ENCODE results near the gene RIMBP3B. TPM values are rescaled to one million over a fixed set of nuclear protein-coding genes. Genes with fewer than 3 reads are reported as not detected.
A peak's percentile ranks its signal among the peaks of the same experiment; 100 is the strongest.
"Not testable (repeated sequence)": the region's sequence is repeated elsewhere in the genome, so short reads cannot be mapped to it uniquely, and the experiment has no call there.

RIMBP3B gene
- total RNA-seq, 1 experiment from 2014 or later, result not detected

GRCh38 chr22:21394613-21395012 is 11.1 kb downstream of the RIMBP3B start:
- intact Hi-C loops (cut with micrococcal nuclease; ENCODE audit: unreplicated experiment); H3K9me3 ChIP-seq (ENCODE audit: insufficient read depth, low read depth); H3F3A ChIP-seq (ENCODE audit: insufficient read depth, low read depth); H3K27ac ChIP-seq; H3K4me1 ChIP-seq (replicated peaks; ENCODE audit: insufficient read depth); CTCF ChIA-PET; DNase-seq; H3K27me3 ChIP-seq (ENCODE audit: insufficient read depth, low read depth); H2AFZ ChIP-seq; POLR2A ChIA-PET (ENCODE audit: unreplicated experiment); H3K79me2 ChIP-seq (ENCODE audit: low read depth); BruUV-seq (replicated peaks); H3K4me3 ChIP-seq; H3K4me2 ChIP-seq; H4K20me1 ChIP-seq (ENCODE audit: insufficient read depth); H3K9me2 ChIP-seq (ENCODE audit: insufficient read depth); H3K36me3 ChIP-seq (ENCODE audit: low read depth): not testable (repeated sequence)

GRCh38 chr22:21401197-21401969 is 17.8 kb downstream of the RIMBP3B start:
- BruUV-seq (replicated peaks); DNase-seq; CTCF ChIA-PET: not testable (repeated sequence)

GRCh38 chr22:21402763-21403314 is 19.3 kb downstream of the RIMBP3B start:
- H3K4me2 ChIP-seq; CTCF ChIA-PET; H4K20me1 ChIP-seq (ENCODE audit: insufficient read depth); BruUV-seq (replicated peaks); H3K27ac ChIP-seq; H3K9me3 ChIP-seq (ENCODE audit: insufficient read depth, low read depth); H3K4me1 ChIP-seq (replicated peaks; ENCODE audit: insufficient read depth); H2AFZ ChIP-seq; H3K4me3 ChIP-seq; H3K79me2 ChIP-seq (ENCODE audit: low read depth); H3F3A ChIP-seq (ENCODE audit: insufficient read depth, low read depth); H3K9me2 ChIP-seq (ENCODE audit: insufficient read depth); POLR2A ChIA-PET (ENCODE audit: unreplicated experiment); H3K27me3 ChIP-seq (ENCODE audit: insufficient read depth, low read depth); H3K36me3 ChIP-seq (ENCODE audit: low read depth); intact Hi-C loops (cut with micrococcal nuclease; ENCODE audit: unreplicated experiment): not testable (repeated sequence)
- peak in 1 of 2 experiments; percentile 20 for DNase-seq

More at GRCh38 chr22:21401197-21401969, 17.8 kb downstream of the RIMBP3B start:
- H2AFZ ChIP-seq; H3K4me3 ChIP-seq; POLR2A ChIA-PET (ENCODE audit: unreplicated experiment); H3K79me2 ChIP-seq (ENCODE audit: low read depth); H3K9me2 ChIP-seq (ENCODE audit: insufficient read depth); H3K9me3 ChIP-seq (ENCODE audit: insufficient read depth, low read depth); intact Hi-C loops (cut with micrococcal nuclease; ENCODE audit: unreplicated experiment); H3F3A ChIP-seq (ENCODE audit: insufficient read depth, low read depth); H4K20me1 ChIP-seq (ENCODE audit: insufficient read depth); H3K27me3 ChIP-seq (ENCODE audit: insufficient read depth, low read depth); H3K36me3 ChIP-seq (ENCODE audit: low read depth); H3K4me2 ChIP-seq; H3K27ac ChIP-seq; H3K4me1 ChIP-seq (replicated peaks; ENCODE audit: insufficient read depth): not testable (repeated sequence)

GRCh38 chr22:21407139-21407538 is 23.6 kb downstream of the RIMBP3B start:
- H3K79me2 ChIP-seq (ENCODE audit: low read depth); BruUV-seq (replicated peaks); H3K9me3 ChIP-seq (ENCODE audit: insufficient read depth, low read depth); POLR2A ChIA-PET (ENCODE audit: unreplicated experiment); H3K4me3 ChIP-seq; H3K27ac ChIP-seq; H3K9me2 ChIP-seq (ENCODE audit: insufficient read depth); H3K36me3 ChIP-seq (ENCODE audit: low read depth); H2AFZ ChIP-seq; H3K4me1 ChIP-seq (replicated peaks; ENCODE audit: insufficient read depth); H3K27me3 ChIP-seq (ENCODE audit: insufficient read depth, low read depth); H3F3A ChIP-seq (ENCODE audit: insufficient read depth, low read depth); CTCF ChIA-PET; H4K20me1 ChIP-seq (ENCODE audit: insufficient read depth); H3K4me2 ChIP-seq; DNase-seq; intact Hi-C loops (cut with micrococcal nuclease; ENCODE audit: unreplicated experiment): not testable (repeated sequence)

GRCh38 chr22:21407792-21408191 is 24.2 kb downstream of the RIMBP3B start:
- H3K4me3 ChIP-seq; H3K4me2 ChIP-seq; H3K9me3 ChIP-seq (ENCODE audit: insufficient read depth, low read depth); DNase-seq; H3K27me3 ChIP-seq (ENCODE audit: insufficient read depth, low read depth); H3K79me2 ChIP-seq (ENCODE audit: low read depth); POLR2A ChIA-PET (ENCODE audit: unreplicated experiment); BruUV-seq (replicated peaks); H3K36me3 ChIP-seq (ENCODE audit: low read depth); intact Hi-C loops (cut with micrococcal nuclease; ENCODE audit: unreplicated experiment); H3K4me1 ChIP-seq (replicated peaks; ENCODE audit: insufficient read depth); H3K9me2 ChIP-seq (ENCODE audit: insufficient read depth); H3F3A ChIP-seq (ENCODE audit: insufficient read depth, low read depth); H3K27ac ChIP-seq; H4K20me1 ChIP-seq (ENCODE audit: insufficient read depth); H2AFZ ChIP-seq; CTCF ChIA-PET: not testable (repeated sequence)

GRCh38 chr22:21416375-21416774 is 32.8 kb downstream of the RIMBP3B start:
- H4K20me1 ChIP-seq (ENCODE audit: insufficient read depth); intact Hi-C loops (cut with micrococcal nuclease; ENCODE audit: unreplicated experiment); H3K27me3 ChIP-seq (ENCODE audit: insufficient read depth, low read depth); H3K27ac ChIP-seq; H3K4me2 ChIP-seq; BruUV-seq (replicated peaks); H3K9me3 ChIP-seq (ENCODE audit: insufficient read depth, low read depth); H3K36me3 ChIP-seq (ENCODE audit: low read depth); H3F3A ChIP-seq (ENCODE audit: insufficient read depth, low read depth); H3K79me2 ChIP-seq (ENCODE audit: low read depth); DNase-seq; H3K4me3 ChIP-seq; H3K4me1 ChIP-seq (replicated peaks; ENCODE audit: insufficient read depth); H3K9me2 ChIP-seq (ENCODE audit: insufficient read depth); H2AFZ ChIP-seq; POLR2A ChIA-PET (ENCODE audit: unreplicated experiment); CTCF ChIA-PET: not testable (repeated sequence)

GRCh38 chr22:21417227-21417746 is 33.7 kb downstream of the RIMBP3B start, which contains the start of gene HIC2:
HIC2 (plus strand) TSS chr22:21417371; CDS start chr22:21442832, 25,461 bp downstream.
- H3F3A ChIP-seq (ENCODE audit: insufficient read depth, low read depth); H3K36me3 ChIP-seq (ENCODE audit: low read depth); H2AFZ ChIP-seq; H3K79me2 ChIP-seq (ENCODE audit: low read depth); H3K4me2 ChIP-seq; CTCF ChIA-PET; POLR2A ChIA-PET (ENCODE audit: unreplicated experiment); H3K4me1 ChIP-seq (replicated peaks; ENCODE audit: insufficient read depth); H3K4me3 ChIP-seq; H3K27ac ChIP-seq; H3K27me3 ChIP-seq (ENCODE audit: insufficient read depth, low read depth); BruUV-seq (replicated peaks); H4K20me1 ChIP-seq (ENCODE audit: insufficient read depth); H3K9me2 ChIP-seq (ENCODE audit: insufficient read depth); H3K9me3 ChIP-seq (ENCODE audit: insufficient read depth, low read depth); intact Hi-C loops (cut with micrococcal nuclease; ENCODE audit: unreplicated experiment): not testable (repeated sequence)
- peak in 1 of 2 experiments; percentile 16 for DNase-seq

Measured in PC-9 (cell line).